ENCODE data around the gene CCDC157. TPM values are rescaled to one million over a fixed set of nuclear protein-coding genes. Genes with fewer than 3 reads are reported as not detected.

The CCDC157 gene
- total RNA-seq, 6 experiments from 2014 or later, result 0.54 to 2.9 (median 0.86) TPM

- ATAC-seq, result no peak
- no peak for DNase-seq
- Histone ChIP-seq H3K4me1 (peaks cover 0 to 85% (median 27%) of the 10 kb centered on the region in 4 donors), H3K9me3 (no peaks in the 10 kb centered on the region), H3K27ac (no peak overlapping the region), H3K36me3 (peaks cover 0 to 95% (median 41%) of the 10 kb centered on the region in 4 donors), H3K27me3 (no peaks in the 10 kb centered on the region), H3K4me3 (no peak overlapping the region)
- 87% methylated on average over 4 of the region's 4 CpGs for WGBS (ENCODE audit: insufficient coverage, low coverage, low lambda C conversion rate, missing lambda C conversion rate)
- TF ChIP-seq POLR2A (IDR thresholded peaks at IDR 0.05), result no peak
- intact Hi-C loops (cut with DNase I), result no loop called here
Observed at GRCh38 chr22:30414525-30415047, 57.8 kb downstream of the CCDC157 start.

GRCh38 chr22:30416403-30416802, 59.6 kb downstream of the CCDC157 start:
- TF ChIP-seq POLR2A (IDR thresholded peaks at IDR 0.05) (no peak), CTCF (IDR thresholded peaks at IDR 0.05) (no peak)
- 6% methylated on average over 2 of the region's 2 CpGs for WGBS (ENCODE audit: insufficient coverage, low coverage, low lambda C conversion rate, missing lambda C conversion rate)
- H3K27me3 ChIP-seq, result no peaks in the 10 kb centered on the region
- DNase-seq, result no peak
- H3K4me1 ChIP-seq, result peaks cover 0 to 93% (median 35%) of the 10 kb centered on the region in 4 donors
- H3K9me3 ChIP-seq, result no peaks in the 10 kb centered on the region
- peak overlapping the region in 2 of 3 donors; percentile 7 to 48 for H3K27ac ChIP-seq
- ATAC-seq, result peak; percentile 31 to 71 (median 46)
- peaks cover 0 to 88% (median 31%) of the 10 kb centered on the region in 4 donors for H3K36me3 ChIP-seq
- intact Hi-C loops (cut with DNase I), result no loop called here
- no peak overlapping the region for H3K4me3 ChIP-seq

GRCh38 chr22:30416837-30417236, 60.0 kb downstream of the CCDC157 start:
- Histone ChIP-seq H3K36me3 (peaks cover 0 to 83% (median 28%) of the 10 kb centered on the region in 4 donors), H3K4me1 (peaks cover 0 to 94% (median 37%) of the 10 kb centered on the region in 4 donors), H3K27ac (peak overlapping the region in 2 of 3 donors; percentile 7 to 20), H3K4me3 (no peak overlapping the region), H3K27me3 (no peaks in the 10 kb centered on the region), H3K9me3 (no peaks in the 10 kb centered on the region)
- intact Hi-C loops (cut with DNase I), result no loop called here
- ATAC-seq (no peak), DNase-seq (no peak)
- WGBS (ENCODE audit: insufficient coverage, low coverage, low lambda C conversion rate, missing lambda C conversion rate), result 27% methylated on average over 1 of the region's 1 CpG
- TF ChIP-seq POLR2A (IDR thresholded peaks at IDR 0.05) (no peak), CTCF (IDR thresholded peaks at IDR 0.05) (no peak)

GRCh38 chr22:30420347-30421125, 63.7 kb downstream of the CCDC157 start:
- whole genome bisulfite sequencing (ENCODE audit: insufficient coverage, low coverage, low lambda C conversion rate, missing lambda C conversion rate), result 27% methylated on average over 6 of the region's 6 CpGs
- Histone ChIP-seq H3K9me3 (no peaks in the 10 kb centered on the region), H3K4me1 (peaks cover 0 to 95% (median 36%) of the 10 kb centered on the region in 4 donors), H3K4me3 (no peak overlapping the region), H3K36me3 (peaks cover 0 to 54% (median 10%) of the 10 kb centered on the region in 4 donors), H3K27ac (peak overlapping the region in 2 of 3 donors; percentile 32 to 98), H3K27me3 (no peaks in the 10 kb centered on the region)
- peak in 1 of 3 donors; percentile 4 for DNase-seq
- no peak for TF ChIP-seq POLR2A (IDR thresholded peaks at IDR 0.05)
- no peak for TF ChIP-seq CTCF (IDR thresholded peaks at IDR 0.05)
- intact Hi-C loops (cut with DNase I), result no loop called here
- no peak for ATAC-seq

All from right lobe of liver (tissue), 6 donors.